HepG2 (cell line): ENCODE data around the gene ZACN. TPM values are rescaled to one million over a fixed set of nuclear protein-coding genes. Genes with fewer than 3 reads are reported as not detected.
A peak's percentile ranks its signal among the peaks of the same experiment; 100 is the strongest.

ENCODE experiments used
- ARNT2 ChIP-seq: sonication (generic); formaldehyde crosslinking; IDR thresholded peaks from 2 replicates; pipeline ENCODE4 v1.8.0; 2022; ENCODE audit warnings: mild to moderate bottlenecking, low read depth, missing genetic modification reagents, moderate library complexity
- ATF6 ChIP-seq: sonication (generic); formaldehyde crosslinking; conservative IDR thresholded peaks from 2 replicates; pipeline ENCODE4 v1.4.0; 2020; ENCODE audit warnings: missing genetic modification reagents
- MTA1 ChIP-seq: sonication (generic); formaldehyde crosslinking; IDR thresholded peaks from 2 replicates; pipeline ENCODE4 v1.4.0; 2020; ENCODE audit warnings: missing genetic modification reagents, mild to moderate bottlenecking, borderline replicate concordance
- TFE3 ChIP-seq: IDR thresholded peaks from 2 replicates; pipeline ENCODE4 v1.6.1; 2016
- ZBTB49 ChIP-seq: sonication (generic); formaldehyde crosslinking; IDR thresholded peaks from 2 replicates; pipeline ENCODE4 v1.4.0; 2020; ENCODE audit warnings: missing genetic modification reagents, borderline replicate concordance
- ZBTB8A ChIP-seq: sonication (generic); formaldehyde crosslinking; IDR thresholded peaks from 2 replicates; pipeline ENCODE4 v1.4.0; 2020; ENCODE audit warnings: mild to moderate bottlenecking, low read depth, missing genetic modification reagents, borderline replicate concordance
- ZNF468 ChIP-seq: sonication (generic); formaldehyde crosslinking; IDR thresholded peaks from 2 replicates; pipeline ENCODE4 v1.8.0; 2022; ENCODE audit warnings: mild to moderate bottlenecking, moderate library complexity, missing genetic modification reagents
- ZNF552 ChIP-seq: sonication (generic); formaldehyde crosslinking; IDR thresholded peaks from 2 replicates; pipeline ENCODE4 v1.9.0; 2022; ENCODE audit warnings: missing genetic modification reagents, mild to moderate bottlenecking, borderline replicate concordance
- ZNF761 ChIP-seq: sonication (generic); formaldehyde crosslinking; conservative IDR thresholded peaks from 2 replicates; pipeline ENCODE4 v1.4.0; 2020; ENCODE audit warnings: mild to moderate bottlenecking, missing genetic modification reagents
- ZNF773 ChIP-seq: sonication (generic); formaldehyde crosslinking; IDR thresholded peaks from 2 replicates; pipeline ENCODE4 v1.4.0; 2020; ENCODE audit warnings: missing genetic modification reagents, borderline replicate concordance
- polyA plus RNA-seq, 8 experiments: library from polyadenylated mRNA; depleted of rRNA in 3 of 8; stranded (reverse) in 7 of 8; unstranded in 1 of 8; fragments of >200 nt; fragmentation: Illumina TruSeq in 4 of 8; extraction: Trizol in 4 of 8; gene quantifications; 2 replicates each; pipeline versions ENCODE4 v1.2.1 to v1.2.3, GENCODE V29; 2011 to 2016; ENCODE audit warnings: low read depth in 4 of 8, missing spikeins in 1 of 8, mixed read lengths in 1 of 8; ENCODE audit not compliant: insufficient read depth in 1 of 8
- total RNA-seq, 5 experiments: library from RNA; depleted of rRNA; stranded (reverse); fragments of >200 nt; fragmentation: Illumina TruSeq; extraction: Trizol; gene quantifications; 2 replicates each; pipeline ENCODE4 v1.2.3, GENCODE V29; 2016; ENCODE audit warnings: low read depth in 1 of 5
- TF ChIP-seq, protein P1 (sequence below): sonication (generic); formaldehyde crosslinking; IDR thresholded peaks from 2 replicates; pipeline ENCODE4 v1.9.0; 2021; ENCODE audit warnings: missing genetic modification reagents, borderline replicate concordance
- TF ChIP-seq, protein P2 (sequence below): sonication (generic); formaldehyde crosslinking; IDR thresholded peaks from 2 replicates; pipeline ENCODE4 v1.4.0; 2020; ENCODE audit warnings: mild to moderate bottlenecking, missing genetic modification reagents
- TF ChIP-seq, protein P3 (sequence below): sonication (generic); formaldehyde crosslinking; IDR thresholded peaks from 2 replicates; pipeline ENCODE4 v1.5.0; 2020; ENCODE audit warnings: missing genetic modification reagents
- TF ChIP-seq, protein P4 (sequence below): sonication (generic); formaldehyde crosslinking; IDR thresholded peaks from 2 replicates; pipeline ENCODE4 v1.8.0; 2022; ENCODE audit warnings: mild to moderate bottlenecking, missing genetic modification reagents
- TF ChIP-seq, protein P5 (sequence below): sonication (generic); formaldehyde crosslinking; IDR thresholded peaks from 2 replicates; pipeline ENCODE4 v1.4.0; 2020; ENCODE audit warnings: missing genetic modification reagents

ZACN gene
- total and polyA plus RNA-seq, 2 of the 13 experiments (the other 11 are each of a cell fraction or from before 2014, with no cell fraction given), result 0.11 to 0.15 TPM

DNA sequence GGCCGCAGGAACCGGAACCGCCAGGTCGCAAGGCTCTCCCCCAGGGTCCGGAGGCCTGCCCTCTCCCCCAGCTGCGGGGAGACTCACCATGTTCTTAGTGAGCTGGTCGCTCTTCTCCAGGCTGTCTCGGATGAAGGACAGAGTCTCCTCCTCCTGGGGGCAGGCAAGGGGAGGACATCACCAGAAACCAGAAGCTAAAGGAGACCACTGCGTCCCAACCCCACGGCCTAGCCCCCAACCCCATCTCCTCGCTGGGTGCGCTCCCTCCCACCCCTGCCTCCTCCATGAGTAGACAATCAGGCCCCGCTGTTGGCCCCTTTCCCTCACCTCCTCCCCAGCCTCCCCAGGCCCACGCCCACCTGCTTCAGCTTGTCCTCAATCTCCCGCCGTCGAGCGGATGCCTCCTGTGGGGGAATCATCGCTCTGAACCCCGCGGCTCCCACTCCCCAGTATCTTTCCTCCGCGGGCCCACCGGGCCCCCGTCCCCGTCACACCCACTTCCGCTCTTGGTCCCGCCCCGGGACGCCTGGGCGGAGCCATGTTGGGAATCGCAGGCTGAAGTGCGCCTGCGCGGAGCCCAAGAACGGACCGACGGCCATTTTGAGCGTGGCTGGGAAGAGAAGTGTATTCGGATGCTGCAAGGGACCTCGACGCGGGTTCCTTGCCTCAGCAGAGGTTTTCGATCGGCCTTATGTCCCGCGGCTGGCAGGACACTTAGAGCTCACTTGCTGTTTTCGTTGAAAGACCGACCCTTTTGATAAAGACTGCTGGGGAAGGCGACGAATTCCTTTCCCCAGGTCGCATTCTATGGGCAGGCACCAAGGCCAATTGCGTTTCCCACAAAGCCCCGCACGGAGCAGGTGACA is 24.5 kb downstream of the ZACN start, which contains the start of gene EXOC7 (continued):
- TF ChIP-seq ZBTB49 (CRISPR knock-in tag) (no peak), ZNF761 (0 out of 2 replicates have a peak, but pooled peaks have one; percentile 80), ZNF773 (CRISPR knock-in tag) (peak; percentile 16; the same call in 1 of the 2 replicates), ATF6 (0 out of 2 replicates have a peak, but pooled peaks have one; percentile 33), ZNF552 (CRISPR knock-in tag) (no peak; the same call in 1 of the 2 replicates), ZNF468 (CRISPR knock-in tag) (no peak), TFE3 (CRISPR knock-in tag) (peak; percentile 53; the same call in 1 of the 2 replicates), MTA1 (CRISPR knock-in tag) (peak; percentile 62; the same call in 1 of the 2 replicates), ARNT2 (peak; percentile 80), ZBTB8A (CRISPR knock-in tag) (no peak)
- TF ChIP-seq, protein P1, sequence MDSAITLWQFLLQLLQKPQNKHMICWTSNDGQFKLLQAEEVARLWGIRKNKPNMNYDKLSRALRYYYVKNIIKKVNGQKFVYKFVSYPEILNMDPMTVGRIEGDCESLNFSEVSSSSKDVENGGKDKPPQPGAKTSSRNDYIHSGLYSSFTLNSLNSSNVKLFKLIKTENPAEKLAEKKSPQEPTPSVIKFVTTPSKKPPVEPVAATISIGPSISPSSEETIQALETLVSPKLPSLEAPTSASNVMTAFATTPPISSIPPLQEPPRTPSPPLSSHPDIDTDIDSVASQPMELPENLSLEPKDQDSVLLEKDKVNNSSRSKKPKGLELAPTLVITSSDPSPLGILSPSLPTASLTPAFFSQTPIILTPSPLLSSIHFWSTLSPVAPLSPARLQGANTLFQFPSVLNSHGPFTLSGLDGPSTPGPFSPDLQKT (CRISPR knock-in tag), result no peak
- TF ChIP-seq, protein P2, sequence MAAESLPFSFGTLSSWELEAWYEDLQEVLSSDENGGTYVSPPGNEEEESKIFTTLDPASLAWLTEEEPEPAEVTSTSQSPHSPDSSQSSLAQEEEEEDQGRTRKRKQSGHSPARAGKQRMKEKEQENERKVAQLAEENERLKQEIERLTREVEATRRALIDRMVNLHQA, result no peak
- TF ChIP-seq, protein P3, sequence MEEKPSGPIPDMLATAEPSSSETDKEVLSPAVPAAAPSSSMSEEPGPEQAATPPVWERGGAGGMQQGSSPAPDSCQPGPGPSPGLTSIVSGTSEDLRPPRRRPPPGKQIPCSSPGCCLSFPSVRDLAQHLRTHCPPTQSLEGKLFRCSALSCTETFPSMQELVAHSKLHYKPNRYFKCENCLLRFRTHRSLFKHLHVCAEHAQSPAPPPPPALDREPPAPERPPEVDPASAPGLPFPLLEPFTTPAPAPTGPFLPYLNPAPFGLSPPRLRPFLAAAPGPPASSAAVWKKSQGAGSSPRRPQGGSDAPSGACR (CRISPR knock-in tag), result no peak
- TF ChIP-seq, protein P4, sequence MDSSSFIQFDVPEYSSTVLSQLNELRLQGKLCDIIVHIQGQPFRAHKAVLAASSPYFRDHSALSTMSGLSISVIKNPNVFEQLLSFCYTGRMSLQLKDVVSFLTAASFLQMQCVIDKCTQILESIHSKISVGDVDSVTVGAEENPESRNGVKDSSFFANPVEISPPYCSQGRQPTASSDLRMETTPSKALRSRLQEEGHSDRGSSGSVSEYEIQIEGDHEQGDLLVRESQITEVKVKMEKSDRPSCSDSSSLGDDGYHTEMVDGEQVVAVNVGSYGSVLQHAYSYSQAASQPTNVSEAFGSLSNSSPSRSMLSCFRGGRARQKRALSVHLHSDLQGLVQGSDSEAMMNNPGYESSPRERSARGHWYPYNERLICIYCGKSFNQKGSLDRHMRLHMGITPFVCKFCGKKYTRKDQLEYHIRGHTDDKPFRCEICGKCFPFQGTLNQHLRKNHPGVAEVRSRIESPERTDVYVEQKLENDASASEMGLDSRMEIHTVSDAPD (CRISPR knock-in tag), result no peak
- TF ChIP-seq, protein P5, sequence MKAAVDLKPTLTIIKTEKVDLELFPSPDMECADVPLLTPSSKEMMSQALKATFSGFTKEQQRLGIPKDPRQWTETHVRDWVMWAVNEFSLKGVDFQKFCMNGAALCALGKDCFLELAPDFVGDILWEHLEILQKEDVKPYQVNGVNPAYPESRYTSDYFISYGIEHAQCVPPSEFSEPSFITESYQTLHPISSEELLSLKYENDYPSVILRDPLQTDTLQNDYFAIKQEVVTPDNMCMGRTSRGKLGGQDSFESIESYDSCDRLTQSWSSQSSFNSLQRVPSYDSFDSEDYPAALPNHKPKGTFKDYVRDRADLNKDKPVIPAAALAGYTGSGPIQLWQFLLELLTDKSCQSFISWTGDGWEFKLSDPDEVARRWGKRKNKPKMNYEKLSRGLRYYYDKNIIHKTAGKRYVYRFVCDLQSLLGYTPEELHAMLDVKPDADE (CRISPR knock-in tag), result no peak
